ENCODE results near the gene CTNNA3. TPM values are rescaled to one million over a fixed set of nuclear protein-coding genes. Genes with fewer than 3 reads are reported as not detected.

Gene CTNNA3
- total and polyA plus RNA-seq, 4 donors, result under 0.01 to 39.8 (median 0.09) TPM

GRCh38 chr10:67269828-67270227 is 426.2 kb downstream of the CTNNA3 start:
- no peak for TF ChIP-seq CTCF (IDR thresholded peaks at IDR 0.05; ENCODE audit: control extremely low read depth, extremely low read depth)
- no peak overlapping the region for H3K4me3 ChIP-seq
- no peaks in the 10 kb centered on the region for H3K36me3 ChIP-seq (ENCODE audit: control insufficient read depth in 4 of 4, insufficient read depth in 4 of 4, low read length in 4 of 4)
- no peak for DNase-seq
- no peaks in the 10 kb centered on the region for H3K27me3 ChIP-seq (ENCODE audit: control insufficient read depth in 3 of 3, insufficient read depth in 3 of 3, low read length in 2 of 3)
- 66 to 73% methylated on average over 3 of the region's 3 CpGs for WGBS, 2 donors
- no peak overlapping the region for H3K27ac ChIP-seq (ENCODE audit: low read depth in 1 of 2, low read length in 1 of 2)
- peaks cover 0 to 4% (median 0%) of the 10 kb centered on the region in 5 donors for H3K4me1 ChIP-seq (ENCODE audit: control insufficient read depth in 5 of 5, insufficient read depth in 5 of 5, low read length in 5 of 5)
- no peak overlapping the region for H3K9ac ChIP-seq (ENCODE audit: insufficient read depth in 1 of 2, low read length in 2 of 2)
- ATAC-seq (ENCODE audit: insufficient read depth, low FRiP score), result no peak
- H3K9me3 ChIP-seq (ENCODE audit: control insufficient read depth in 4 of 4, insufficient read depth in 3 of 4, low read length in 3 of 4), result no peaks in the 10 kb centered on the region

- Histone ChIP-seq H3K27me3 (ENCODE audit: control insufficient read depth in 3 of 3, insufficient read depth in 3 of 3, low read length in 2 of 3) (no peaks in the 10 kb centered on the region), H3K4me3 (no peak overlapping the region), H3K36me3 (ENCODE audit: control insufficient read depth in 4 of 4, insufficient read depth in 4 of 4, low read length in 4 of 4) (no peaks in the 10 kb centered on the region), H3K9me3 (ENCODE audit: control insufficient read depth in 4 of 4, insufficient read depth in 3 of 4, low read length in 3 of 4) (no peaks in the 10 kb centered on the region), H3K27ac (ENCODE audit: low read depth in 1 of 2, low read length in 1 of 2) (no peak overlapping the region), H3K4me1 (ENCODE audit: control insufficient read depth in 5 of 5, insufficient read depth in 5 of 5, low read length in 5 of 5) (peaks cover 0 to 4% (median 0%) of the 10 kb centered on the region in 5 donors), H3K9ac (ENCODE audit: insufficient read depth in 1 of 2, low read length in 2 of 2) (no peak overlapping the region)
- DNase-seq (no peak), ATAC-seq (ENCODE audit: insufficient read depth, low FRiP score) (no peak)
- 99% methylated on average over 5 of the region's 5 CpGs for whole genome bisulfite sequencing, 2 donors
- TF ChIP-seq CTCF (IDR thresholded peaks at IDR 0.05; ENCODE audit: control extremely low read depth, extremely low read depth), result no peak
Observed at GRCh38 chr10:67268146-67268545, 427.8 kb downstream of the CTNNA3 start.

- no peak for DNase-seq
- ATAC-seq (ENCODE audit: insufficient read depth, low FRiP score), result no peak
- no peak overlapping the region for H3K4me3 ChIP-seq
- H3K27ac ChIP-seq (ENCODE audit: low read depth in 1 of 2, low read length in 1 of 2), result no peak overlapping the region
- H3K36me3 ChIP-seq (ENCODE audit: control insufficient read depth in 4 of 4, insufficient read depth in 4 of 4, low read length in 4 of 4), result no peaks in the 10 kb centered on the region
- no peak overlapping the region for H3K9ac ChIP-seq (ENCODE audit: insufficient read depth in 1 of 2, low read length in 2 of 2)
- peaks cover 0 to 5% (median 0%) of the 10 kb centered on the region in 5 donors for H3K4me1 ChIP-seq (ENCODE audit: control insufficient read depth in 5 of 5, insufficient read depth in 5 of 5, low read length in 5 of 5)
- no peak for TF ChIP-seq CTCF (IDR thresholded peaks at IDR 0.05; ENCODE audit: control extremely low read depth, extremely low read depth)
- no peaks in the 10 kb centered on the region for H3K9me3 ChIP-seq (ENCODE audit: control insufficient read depth in 4 of 4, insufficient read depth in 3 of 4, low read length in 3 of 4)
- WGBS, 2 donors, result 25 to 58% methylated on average over 4 of the region's 4 CpGs
- no peaks in the 10 kb centered on the region for H3K27me3 ChIP-seq (ENCODE audit: control insufficient read depth in 3 of 3, insufficient read depth in 3 of 3, low read length in 2 of 3)
Observed at GRCh38 chr10:67262675-67263074, 433.3 kb downstream of the CTNNA3 start.

GRCh38 chr10:67261300-67261797 is 434.6 kb downstream of the CTNNA3 start:
- DNase-seq, result no peak
- no peak overlapping the region for H3K4me3 ChIP-seq
- 79 to 92% methylated on average over 3 of the region's 3 CpGs for WGBS, 2 donors
- no peak for ATAC-seq (ENCODE audit: insufficient read depth, low FRiP score)
- H3K27me3 ChIP-seq (ENCODE audit: control insufficient read depth in 3 of 3, insufficient read depth in 3 of 3, low read length in 2 of 3), result no peaks in the 10 kb centered on the region
- H3K4me1 ChIP-seq (ENCODE audit: control insufficient read depth in 5 of 5, insufficient read depth in 5 of 5, low read length in 5 of 5), result peaks cover 0 to 7% (median 0%) of the 10 kb centered on the region in 5 donors
- no peak overlapping the region for H3K27ac ChIP-seq (ENCODE audit: low read depth in 1 of 2, low read length in 1 of 2)
- TF ChIP-seq CTCF (IDR thresholded peaks at IDR 0.05; ENCODE audit: control extremely low read depth, extremely low read depth), result no peak
- H3K36me3 ChIP-seq (ENCODE audit: control insufficient read depth in 4 of 4, insufficient read depth in 4 of 4, low read length in 4 of 4), result no peaks in the 10 kb centered on the region
- H3K9me3 ChIP-seq (ENCODE audit: control insufficient read depth in 4 of 4, insufficient read depth in 3 of 4, low read length in 3 of 4), result no peaks in the 10 kb centered on the region
- no peak overlapping the region for H3K9ac ChIP-seq (ENCODE audit: insufficient read depth in 1 of 2, low read length in 2 of 2)
